Measurements from ENCODE around the gene DMRTB1. TPM values are rescaled to one million over a fixed set of nuclear protein-coding genes. Genes with fewer than 3 reads are reported as not detected.

DMRTB1 gene
- total and polyA plus RNA-seq, 2 of the 4 experiments (the other 2 are of a cell fraction): not detected

GRCh38 chr1:53476579-53476978, 17.4 kb downstream of the DMRTB1 start:
- Histone ChIP-seq H3K9ac (ENCODE audit: low read depth, low read length) (no peak overlapping the region), H3K14ac (replicated peaks; ENCODE audit: low read depth, low read length) (no peak overlapping the region), H3K4me2 (ENCODE audit: low read depth, low read length) (no peak overlapping the region), H3K9me1 (ENCODE audit: insufficient read depth, low read length) (no peaks in the 10 kb centered on the region; the same call in 1 of the 2 replicates), H3K79me1 (ENCODE audit: low read depth in 1 of 2, low read length in 2 of 2) (no peaks in the 10 kb centered on the region), H2AK5ac (ENCODE audit: low read depth, low read length) (no peak overlapping the region), H2BK5ac (ENCODE audit: low read depth, low read length, poor library complexity, severe bottlenecking) (no peak overlapping the region), H3K4ac (ENCODE audit: low read depth, low read length) (no peak overlapping the region), H3K9me3 (ENCODE audit: control insufficient read depth, insufficient read depth, low read length) (no peaks in the 10 kb centered on the region; the same call in 1 of the 2 replicates), H4K5ac (ENCODE audit: low read depth, low read length) (no peak overlapping the region), H3K27me3 (ENCODE audit: control insufficient read depth, insufficient read depth, low read length) (peaks cover 54% of the 10 kb centered on the region), H4K91ac (ENCODE audit: insufficient read depth, low read depth, low read length) (no peak overlapping the region), H4K20me1 (ENCODE audit: insufficient read depth, low read length) (no peaks in the 10 kb centered on the region), H2AK9ac (replicated peaks; ENCODE audit: low read depth, low read length, poor library complexity) (no peak overlapping the region), H3K27ac (ENCODE audit: insufficient read depth, low read length) (no peak overlapping the region), H2BK20ac (ENCODE audit: low read depth, low read length) (no peak overlapping the region), H3K23ac (ENCODE audit: low read depth, low read length) (no peak overlapping the region), H3K56ac (ENCODE audit: extremely low read depth, insufficient read depth, low read length) (no peak overlapping the region), H3K36me3 (ENCODE audit: control insufficient read depth, insufficient read depth, low read length) (no peaks in the 10 kb centered on the region), H2BK120ac (ENCODE audit: low read depth, low read length) (no peak overlapping the region), H3K4me1 (ENCODE audit: control insufficient read depth, insufficient read depth, low read length) (peaks cover 4% of the 10 kb centered on the region; the same call in 1 of the 2 replicates), H4K8ac (ENCODE audit: low read depth in 2 of 2, low read length in 2 of 2) (no peak overlapping the region), H2AFZ (replicated peaks; ENCODE audit: low read length, poor library complexity) (no peak overlapping the region), H3K4me3 (ENCODE audit: insufficient read depth, low read depth, low read length) (no peak overlapping the region), H3K18ac (ENCODE audit: low read depth, low read length) (no peak overlapping the region), H2BK15ac (ENCODE audit: low read depth, low read length) (no peak overlapping the region)
- ChIA-PET CTCF (no interaction called here), POLR2A (ENCODE audit: unreplicated experiment) (no interaction called here)
- dilution Hi-C loops (cut with HindIII; ENCODE audit: low sequenced_read_pairs, unreplicated experiment) (no loop called here), intact Hi-C loops (cut with micrococcal nuclease) (no loop called here), in situ Hi-C loops (cut with MboI; ENCODE audit: low sequenced_read_pairs) (no loop called here)
- no TSS peak for BruUV-seq (replicated peaks)
- DNase-seq (no peak), ATAC-seq (ENCODE audit: low read depth) (no peak)
- WGBS, 2 experiments (ENCODE audit: extremely low coverage in 2 of 2, insufficient read length in 1 of 2): 74% methylated on average over 5 of the region's 8 CpGs; no CpG with 5 or more reads in 1 of the 2 experiments
- TF ChIP-seq FOS (IDR thresholded peaks at IDR 0.05; ENCODE audit: low read depth, low read length) (no peak), NFE2L2 (IDR thresholded peaks at IDR 0.05; ENCODE audit: low read depth, low read length) (no peak), RFX5 (IDR thresholded peaks at IDR 0.05; ENCODE audit: low read depth, low read length) (no peak), MAFK (IDR thresholded peaks at IDR 0.05; ENCODE audit: low read depth, low read length) (no peak), POLR2A (IDR thresholded peaks at IDR 0.05; ENCODE audit: low read depth, low read length) (no peak), BHLHE40 (IDR thresholded peaks at IDR 0.05; ENCODE audit: low read depth, low read length) (no peak), CEBPB (IDR thresholded peaks at IDR 0.05; ENCODE audit: low read depth, low read length) (no peak), ELK1 (IDR thresholded peaks at IDR 0.05; ENCODE audit: borderline replicate concordance, low read depth, low read length) (no peak), MXI1 (IDR thresholded peaks at IDR 0.05; ENCODE audit: borderline replicate concordance, low read depth, low read length) (no peak), RCOR1 (IDR thresholded peaks at IDR 0.05; ENCODE audit: insufficient replicate concordance, low read length) (no peak), SMC3 (IDR thresholded peaks at IDR 0.05; ENCODE audit: low read depth, low read length) (no peak), CTCF (conservative IDR thresholded peaks at IDR 0.05; ENCODE audit: low read depth, low read length) (no peak)
